Measurements from ENCODE around the gene RABGGTB.
"Not testable (repeated sequence)": the region's sequence is repeated elsewhere in the genome, so short reads cannot be mapped to it uniquely, and the experiment has no call there.

RABGGTB gene

DNA sequence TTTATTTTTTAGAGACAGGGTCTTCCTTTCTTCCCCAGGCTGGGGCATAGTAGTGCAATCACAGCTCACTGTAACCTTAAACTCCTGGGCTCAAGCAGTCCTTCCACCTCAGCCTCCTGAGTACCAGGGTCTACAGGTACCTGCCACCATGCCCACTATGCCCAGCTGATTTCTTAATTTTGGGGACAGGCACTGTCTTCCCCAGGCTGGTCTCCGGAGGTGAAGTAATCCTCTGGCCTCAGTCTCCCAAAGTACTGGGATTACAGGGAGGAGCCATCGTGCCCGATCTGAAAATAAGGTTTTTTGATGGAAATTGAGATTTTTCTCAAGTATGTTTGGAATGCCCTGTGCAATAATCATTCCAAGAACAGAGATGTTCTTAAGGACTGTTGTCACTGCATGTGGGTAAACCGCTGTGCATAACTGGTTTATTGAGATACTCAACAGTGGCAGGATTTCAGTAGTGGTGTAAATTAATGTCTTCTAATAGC is 9.7 kb downstream of the RABGGTB start:
- DNase-seq (ENCODE audit: low read depth): no peak

DNA sequence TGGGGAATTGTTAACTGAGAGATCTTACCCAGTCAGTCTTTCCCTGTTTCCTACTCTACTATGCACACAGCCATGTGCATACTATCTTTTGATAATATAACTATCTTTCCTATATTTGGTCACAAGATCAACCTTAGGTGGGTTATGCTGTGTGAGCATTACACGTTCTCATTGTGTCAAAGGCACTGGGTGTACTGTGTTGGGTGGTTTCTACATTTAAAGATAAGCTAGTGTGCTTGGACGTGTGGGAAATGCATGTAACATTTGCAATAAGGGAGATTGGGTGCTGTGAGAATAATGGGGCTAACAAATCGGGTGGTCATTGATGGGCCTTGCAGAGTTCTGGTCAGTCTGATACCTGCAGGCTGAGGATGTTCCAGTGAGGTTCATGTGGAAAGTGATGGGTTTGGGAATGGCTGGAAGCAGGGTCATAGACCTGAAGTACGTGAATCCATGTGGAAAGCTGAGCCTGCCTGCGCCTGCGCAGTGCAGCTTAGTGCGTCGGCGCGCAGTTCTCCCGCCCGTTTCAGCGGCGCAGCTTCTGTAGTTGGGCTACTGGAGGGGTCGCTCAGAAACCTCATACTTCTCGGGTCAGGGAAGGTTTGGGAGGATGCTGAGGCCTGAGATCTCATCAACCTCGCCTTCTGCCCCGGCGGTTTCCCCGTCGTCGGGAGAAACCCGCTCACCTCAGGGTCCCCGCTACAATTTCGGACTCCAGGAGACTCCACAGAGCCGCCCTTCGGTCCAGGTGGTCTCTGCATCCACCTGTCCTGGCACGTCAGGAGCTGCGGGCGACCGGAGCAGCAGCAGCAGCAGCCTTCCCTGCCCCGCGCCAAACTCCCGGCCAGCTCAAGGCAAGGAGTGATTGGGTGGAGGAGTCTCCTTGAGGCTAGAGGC is 10.6 kb downstream of the RABGGTB start, which contains the start of gene MSH4:
Gene MSH4 (plus strand): TSS at position 507 of the 897 bp plus-strand sequence. CDS start 104 bp downstream, at position 611.
- no peak for DNase-seq (ENCODE audit: low read depth)

DNA sequence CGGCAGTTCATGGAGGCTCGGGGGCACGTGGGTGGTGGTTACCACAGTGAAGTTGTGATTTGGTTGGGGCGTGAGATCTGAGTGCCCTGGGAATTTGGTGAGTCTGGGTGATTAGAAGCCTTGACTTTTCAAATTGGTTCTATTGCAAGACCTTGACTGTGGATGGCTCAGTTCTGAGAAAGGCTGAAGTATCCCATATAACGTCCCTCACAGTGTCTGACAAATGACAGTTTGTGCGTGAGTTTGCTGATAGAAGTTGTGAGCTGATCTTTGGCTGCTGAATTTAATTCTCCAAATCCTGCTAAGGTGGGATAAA is 11.2 kb downstream of the RABGGTB start:
- no peak for DNase-seq (ENCODE audit: low read depth)

DNA sequence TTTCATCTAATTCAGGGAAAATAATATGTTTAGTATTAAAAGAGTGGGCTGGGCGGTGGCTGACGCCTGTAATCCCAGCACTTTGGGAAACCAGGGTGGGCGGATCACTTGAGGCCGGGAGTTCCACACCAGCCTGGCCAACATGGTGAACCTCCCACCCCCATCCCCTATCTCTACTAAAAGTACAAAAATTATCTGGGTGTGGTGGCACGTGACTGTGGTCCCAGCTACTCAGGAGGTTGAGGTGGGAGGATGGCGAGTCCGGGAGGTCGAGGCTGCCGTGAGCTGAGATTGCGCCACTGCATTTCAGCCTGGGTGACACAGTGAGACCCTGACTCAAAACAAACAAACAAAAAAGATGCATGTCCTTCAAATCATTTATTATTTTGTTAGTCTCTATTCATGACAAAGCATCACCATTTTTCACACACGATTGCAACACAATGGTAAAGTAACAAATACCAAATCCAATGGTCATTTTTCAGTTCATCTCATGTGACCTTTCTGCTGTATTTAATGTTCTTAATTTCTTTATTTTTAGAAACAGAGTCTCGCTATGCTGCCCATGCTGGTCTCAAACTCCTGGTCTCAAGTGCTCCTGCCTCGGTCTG is 11.7 kb downstream of the RABGGTB start:
- no peak for DNase-seq (ENCODE audit: low read depth)

DNA sequence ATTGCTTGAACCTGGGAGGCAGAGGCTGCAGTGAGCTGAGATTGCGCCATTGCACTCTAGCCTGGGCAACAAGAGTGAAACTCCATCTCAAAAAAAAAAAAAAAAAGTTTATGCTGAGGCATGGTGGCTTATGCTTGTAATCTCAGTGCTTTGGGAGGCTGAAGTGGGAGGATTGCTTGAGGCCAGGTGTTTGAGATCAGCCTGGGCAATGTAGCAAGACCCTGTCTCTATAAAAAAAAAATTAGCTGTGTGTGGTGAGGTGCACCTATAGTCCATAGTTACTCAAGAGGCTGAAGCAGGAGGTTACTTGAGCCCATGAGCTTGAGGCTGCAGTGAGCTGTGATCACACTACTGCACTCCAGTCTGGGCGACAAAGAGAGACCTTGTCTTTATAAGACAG is 15.4 kb downstream of the RABGGTB start:
- DNase-seq (ENCODE audit: low read depth): not testable (repeated sequence)

DNA sequence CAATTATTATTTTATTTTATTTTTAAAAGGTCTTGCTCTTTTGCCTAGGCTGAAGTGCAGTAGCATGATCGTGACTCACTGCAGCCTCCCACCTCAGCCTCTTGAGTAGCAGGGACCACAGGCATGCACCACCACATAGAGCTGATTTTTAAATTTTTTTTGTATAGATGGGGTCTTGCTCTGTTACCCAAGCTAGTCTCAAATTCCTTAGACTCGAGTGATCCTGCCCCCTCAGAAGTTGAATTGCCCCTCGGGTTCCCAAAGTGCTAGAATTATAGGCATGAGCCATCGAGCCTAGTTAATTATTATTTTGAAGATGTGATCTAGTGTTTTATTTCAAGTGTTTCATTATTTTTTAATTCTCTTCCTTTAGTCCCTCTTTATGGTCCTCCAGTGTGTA is 22.9 kb downstream of the RABGGTB start:
- DNase-seq (ENCODE audit: low read depth): no peak

DNA sequence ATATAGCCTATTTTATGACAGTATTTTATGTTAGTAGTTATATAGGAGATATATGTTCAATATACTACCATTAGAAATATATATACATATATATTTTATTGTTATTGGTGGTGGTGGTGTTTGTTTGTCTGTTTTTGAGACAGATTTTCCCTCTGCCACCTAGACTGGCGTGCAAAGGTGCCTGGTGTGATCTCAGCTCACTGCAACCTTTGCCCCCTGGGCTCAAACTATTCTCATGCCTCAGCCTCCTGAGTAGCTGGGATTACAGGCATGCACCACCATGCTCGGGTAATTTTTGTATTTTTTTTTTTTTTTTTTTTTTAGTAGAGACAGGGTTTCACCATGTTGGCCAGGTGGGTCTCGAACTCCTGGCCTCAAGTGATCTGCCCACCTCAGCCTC is 24.1 kb downstream of the RABGGTB start:
- not testable (repeated sequence) for DNase-seq (ENCODE audit: low read depth)

DNA sequence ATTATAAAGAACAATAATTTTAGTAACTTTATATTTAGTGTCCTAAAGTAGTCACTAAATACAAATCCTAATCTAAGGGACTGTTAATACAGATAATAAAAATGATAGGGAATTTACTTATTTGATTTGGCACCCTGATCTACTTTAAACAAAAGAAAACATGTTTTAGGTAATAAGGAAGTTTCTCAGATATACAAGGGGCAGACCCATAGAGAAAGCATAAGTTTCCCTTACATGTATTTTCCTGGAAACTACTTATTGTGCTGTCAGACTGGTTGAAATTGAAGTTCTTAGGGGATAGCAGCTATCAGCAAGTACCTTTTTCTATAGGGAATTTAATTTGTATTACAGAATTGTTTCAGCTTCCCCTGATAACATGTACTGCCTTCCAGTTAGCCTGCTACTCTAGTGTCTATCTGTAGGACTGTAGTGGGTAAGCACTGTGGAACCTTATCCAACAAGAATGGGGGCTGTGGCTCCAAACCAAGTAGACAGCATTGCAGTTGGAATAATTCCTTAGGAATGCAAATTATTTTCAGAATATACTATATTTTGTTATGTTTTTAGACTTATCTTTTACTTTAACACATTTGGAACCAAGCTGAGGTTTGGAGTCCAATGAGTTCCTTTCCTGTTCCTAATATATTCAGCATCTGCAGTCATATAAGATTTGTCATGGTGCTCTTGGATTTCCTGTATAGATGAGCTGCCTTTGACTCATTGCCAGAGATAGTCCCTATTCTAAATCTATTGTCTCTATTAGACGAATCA is 25.3 kb downstream of the RABGGTB start:
- peak; percentile 42 for DNase-seq (ENCODE audit: low read depth)

DNA sequence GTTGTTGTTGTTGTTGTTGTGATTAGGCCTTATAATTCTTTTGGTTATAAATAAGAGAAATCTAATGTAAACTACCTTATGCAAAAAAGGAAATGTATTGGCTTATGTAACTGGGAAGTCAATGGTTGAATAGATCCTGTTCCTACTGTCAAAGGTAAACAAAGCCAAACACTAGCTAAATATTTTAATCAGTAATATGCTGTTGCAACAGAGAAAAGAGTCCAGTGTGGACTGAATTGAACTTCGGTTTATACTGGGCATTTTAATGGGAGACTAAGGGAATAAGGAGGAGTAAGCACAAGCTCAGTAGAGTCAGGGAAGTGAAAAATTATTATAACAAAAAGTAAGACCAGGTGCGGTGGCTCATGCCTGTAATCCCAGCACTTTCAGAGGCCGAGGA is 26.0 kb downstream of the RABGGTB start:
- no peak for DNase-seq (ENCODE audit: low read depth)

DNA sequence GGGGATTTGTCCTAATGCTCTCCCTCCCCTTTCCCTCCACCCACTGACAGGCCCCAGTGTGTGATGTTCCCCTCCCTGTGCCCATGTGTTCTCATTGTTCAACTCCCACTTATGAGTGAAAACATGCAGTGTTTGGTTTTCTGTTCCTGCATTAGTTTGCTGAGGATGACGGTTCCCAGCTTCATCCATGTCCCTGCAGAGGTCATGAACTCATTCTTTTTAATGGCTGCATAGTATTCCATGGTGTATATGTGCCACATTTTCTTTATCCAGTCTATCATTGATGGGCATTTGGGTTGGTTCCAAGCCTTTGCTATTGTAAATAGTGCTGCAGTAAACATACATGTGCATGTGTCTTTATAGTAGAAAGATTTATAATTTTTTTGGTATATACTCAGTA is 37.5 kb downstream of the RABGGTB start:
- DNase-seq (ENCODE audit: low read depth): not testable (repeated sequence)

DNA sequence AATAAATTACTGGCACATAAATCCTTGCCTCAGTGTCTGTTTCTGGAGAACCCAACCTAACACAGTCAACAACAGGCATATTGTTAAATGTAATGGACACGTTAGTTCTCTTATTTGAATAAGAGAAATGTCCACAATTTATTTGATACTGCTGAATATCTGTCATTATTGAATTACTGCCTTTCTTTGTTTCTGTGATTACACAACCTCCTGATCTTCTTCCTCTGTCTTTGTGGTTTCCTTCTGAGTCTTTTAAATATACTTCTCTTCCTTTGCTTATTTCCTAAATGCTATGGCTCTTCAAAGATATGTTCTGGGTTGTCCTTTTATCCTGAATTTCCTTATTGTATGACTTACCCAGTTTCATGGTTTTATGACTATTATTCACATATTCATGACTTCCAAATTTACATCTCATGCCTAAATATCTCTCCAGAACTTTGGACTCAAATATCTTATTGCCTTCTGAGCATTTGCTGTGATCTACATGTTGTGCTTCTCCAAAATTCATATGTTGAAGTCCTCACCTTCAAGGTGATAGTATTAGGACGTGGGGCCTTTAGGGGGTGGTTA is 50.6 kb downstream of the RABGGTB start:
- DNase-seq (ENCODE audit: low read depth): no peak

DNA sequence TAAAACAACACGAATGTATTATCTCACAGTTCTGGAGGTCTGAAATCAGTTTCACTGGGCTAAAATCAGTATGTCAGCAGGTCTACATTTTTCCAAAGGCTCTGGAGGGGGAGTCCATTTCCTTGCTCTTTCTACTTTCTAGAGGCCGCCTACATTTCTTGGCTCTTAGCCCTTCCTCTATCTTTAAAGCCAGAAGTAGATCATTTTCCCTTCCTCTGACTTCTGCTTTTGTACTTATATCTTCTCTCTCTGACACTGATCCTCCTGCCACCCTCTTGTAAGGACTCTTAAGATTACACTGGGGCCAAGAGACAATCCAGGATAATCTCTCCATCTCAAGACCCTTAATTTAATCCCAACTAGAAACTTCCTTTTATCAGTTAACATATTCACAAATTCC is 52.0 kb downstream of the RABGGTB start:
- DNase-seq (ENCODE audit: low read depth): no peak

DNA sequence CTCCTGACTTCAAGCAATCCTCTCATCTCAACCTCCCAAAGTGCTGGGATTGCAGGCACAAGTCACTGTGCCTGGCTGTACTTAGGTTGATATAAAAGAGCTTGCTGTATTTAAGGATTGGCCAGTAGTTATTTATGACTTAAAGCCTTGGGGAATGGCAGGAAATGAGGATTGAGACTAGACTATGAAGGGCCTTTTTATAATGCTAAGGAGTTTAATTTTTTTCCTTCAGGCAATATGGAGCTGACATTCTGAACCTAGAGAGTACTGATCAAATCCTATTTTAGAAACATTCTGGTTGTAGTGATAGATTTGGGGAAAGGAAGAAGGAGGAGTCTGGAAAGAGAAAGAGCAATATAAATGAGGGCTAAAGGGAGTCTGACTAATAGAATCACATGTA is 55.4 kb downstream of the RABGGTB start:
- no peak for DNase-seq (ENCODE audit: low read depth)
